DOHH2 (cell line): ENCODE measurements around the gene CIBAR2.

Experiments used
- EZH2phosphoT487 ChIP-seq: fragments of 200-600 bp; sonication (generic); IDR thresholded peaks from 2 replicates; pipeline ENCODE4 v1.6.1; 2017; ENCODE audit warnings: borderline replicate concordance, mild to moderate bottlenecking, antibody characterized with exemption, low read length, moderate library complexity, mixed read lengths
- TF ChIP-seq, protein P1 (sequence below): fragments of 200-600 bp; sonication (generic); IDR thresholded peaks from one replicate; pipeline ENCODE4 v1.5.1; 2014; ENCODE audit warnings: antibody characterized with exemption, mild to moderate bottlenecking, low read depth, low read length; ENCODE audit not compliant: poor library complexity, severe bottlenecking

DNA sequence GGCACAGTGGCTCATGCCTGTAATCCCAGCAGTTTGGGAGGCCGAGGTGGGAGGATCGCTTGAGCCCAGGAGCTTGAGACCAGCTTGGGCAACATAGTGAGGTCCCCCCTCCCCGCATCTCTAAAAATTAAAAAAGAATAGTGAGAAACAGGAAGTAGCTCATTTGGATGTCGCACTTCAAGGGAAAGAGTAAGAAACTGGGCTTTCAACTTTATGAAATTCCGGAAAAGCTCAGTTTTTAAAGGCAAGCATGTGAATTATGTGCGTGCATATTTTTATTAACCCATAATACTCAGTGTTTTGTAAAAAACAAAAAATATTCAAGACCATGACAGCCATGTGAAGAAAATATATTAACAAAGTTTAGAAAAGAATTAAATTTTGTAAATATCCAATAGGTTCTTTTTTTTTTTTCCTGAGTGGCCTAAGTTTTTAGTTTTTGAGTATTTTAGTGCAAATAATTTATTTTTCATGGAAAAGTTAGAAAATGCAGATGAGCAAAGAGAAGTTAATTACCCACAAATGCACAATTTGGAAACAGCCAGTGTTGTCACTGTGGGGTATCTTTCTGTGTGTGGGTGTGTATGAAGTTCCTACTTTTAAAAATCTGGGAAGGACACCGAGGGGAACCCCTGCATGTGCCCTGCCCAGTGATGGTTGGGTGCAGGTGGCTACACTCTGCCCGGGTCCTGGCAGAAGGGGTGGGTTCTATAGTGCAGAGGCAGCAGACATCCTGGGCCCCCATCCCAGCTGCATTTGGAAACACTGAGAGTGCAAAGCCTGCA lies 40.0 kb downstream of the CIBAR2 start:
- TF ChIP-seq, protein P1, sequence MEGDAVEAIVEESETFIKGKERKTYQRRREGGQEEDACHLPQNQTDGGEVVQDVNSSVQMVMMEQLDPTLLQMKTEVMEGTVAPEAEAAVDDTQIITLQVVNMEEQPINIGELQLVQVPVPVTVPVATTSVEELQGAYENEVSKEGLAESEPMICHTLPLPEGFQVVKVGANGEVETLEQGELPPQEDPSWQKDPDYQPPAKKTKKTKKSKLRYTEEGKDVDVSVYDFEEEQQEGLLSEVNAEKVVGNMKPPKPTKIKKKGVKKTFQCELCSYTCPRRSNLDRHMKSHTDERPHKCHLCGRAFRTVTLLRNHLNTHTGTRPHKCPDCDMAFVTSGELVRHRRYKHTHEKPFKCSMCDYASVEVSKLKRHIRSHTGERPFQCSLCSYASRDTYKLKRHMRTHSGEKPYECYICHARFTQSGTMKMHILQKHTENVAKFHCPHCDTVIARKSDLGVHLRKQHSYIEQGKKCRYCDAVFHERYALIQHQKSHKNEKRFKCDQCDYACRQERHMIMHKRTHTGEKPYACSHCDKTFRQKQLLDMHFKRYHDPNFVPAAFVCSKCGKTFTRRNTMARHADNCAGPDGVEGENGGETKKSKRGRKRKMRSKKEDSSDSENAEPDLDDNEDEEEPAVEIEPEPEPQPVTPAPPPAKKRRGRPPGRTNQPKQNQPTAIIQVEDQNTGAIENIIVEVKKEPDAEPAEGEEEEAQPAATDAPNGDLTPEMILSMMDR, result no peak
- no peak for TF ChIP-seq EZH2phosphoT487
